NCI-H1092 treated with DMSO at 0.1 percent for 48 hours (cell line): Measurements from ENCODE around the gene BZW1.

Source experiments
- DNase-seq: peaks from one replicate; lab custom pipeline; 2025; lab: John Stamatoyannopoulos, UW

Gene BZW1

DNA sequence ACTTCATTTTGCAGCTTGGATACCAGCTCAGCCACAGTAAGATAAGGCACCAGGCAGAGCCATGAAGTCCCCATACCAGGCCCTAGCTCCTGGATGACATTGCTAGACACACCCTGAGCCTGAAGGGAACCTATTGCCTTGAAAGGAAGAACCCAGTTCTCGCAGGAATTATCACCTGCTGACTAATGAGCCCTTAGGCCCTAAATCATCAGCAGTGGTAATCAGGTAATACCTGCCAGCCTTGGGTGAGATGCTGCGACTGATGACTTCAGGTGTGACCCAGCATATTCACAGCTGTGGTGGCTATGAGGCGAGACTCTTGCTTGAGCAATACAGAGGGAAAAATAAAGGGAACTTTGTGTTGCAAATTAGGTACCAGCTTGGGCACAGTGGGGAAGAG, 27.8 kb downstream of the BZW1 start:
- no peak for DNase-seq

GRCh38 chr2:200843993-200844948, 32.6 kb downstream of the BZW1 start:
- DNase-seq, result no peak

DNA sequence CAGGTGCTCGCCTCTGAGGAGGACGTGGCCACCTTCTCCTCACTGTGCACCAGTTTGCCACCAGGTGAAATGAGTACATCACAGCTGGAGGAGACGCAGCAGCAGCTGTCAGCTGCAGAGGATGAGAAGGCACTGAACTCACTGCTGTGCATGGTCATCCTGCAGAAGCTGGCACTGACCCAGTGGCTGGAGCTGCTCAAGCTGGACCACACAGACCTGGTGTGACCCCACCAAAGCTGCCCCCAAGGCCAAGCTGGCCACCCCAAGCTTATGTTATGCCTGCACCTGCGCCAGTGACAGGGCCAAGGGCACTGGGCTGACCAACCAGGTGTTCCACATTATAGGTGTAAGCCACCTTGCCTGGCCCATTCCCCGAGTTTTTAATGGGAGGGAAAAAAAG, 33.5 kb downstream of the BZW1 start:
- no peak for DNase-seq

- DNase-seq, result no peak
Observed at GRCh38 chr2:200845669-200846325, 34.1 kb downstream of the BZW1 start.

GRCh38 chr2:200847269-200847668, 35.6 kb downstream of the BZW1 start:
- no peak for DNase-seq

GRCh38 chr2:200847939-200848338, 36.2 kb downstream of the BZW1 start:
- DNase-seq, result no peak

GRCh38 chr2:200850512-200851256, 39.0 kb downstream of the BZW1 start:
- no peak for DNase-seq

GRCh38 chr2:200851398-200852248, 39.9 kb downstream of the BZW1 start:
- DNase-seq, result no peak

DNA sequence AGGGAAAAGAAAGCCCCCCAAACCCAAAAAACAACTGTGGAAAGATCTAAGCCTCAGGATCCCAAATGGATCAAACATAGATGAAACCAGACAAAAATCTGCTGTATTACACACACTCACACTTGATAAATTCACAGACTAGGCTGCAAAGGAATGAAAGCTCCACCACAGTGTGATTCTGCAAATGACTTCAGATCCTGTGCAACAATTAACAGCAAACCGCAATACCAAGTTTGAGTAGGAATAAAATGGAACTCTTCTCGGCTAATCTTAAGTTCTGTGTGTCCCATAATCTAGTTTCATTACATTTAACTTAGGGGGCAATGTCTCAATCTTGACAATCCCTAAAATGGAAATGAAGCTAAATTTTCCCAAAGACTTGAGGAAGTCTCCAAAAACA, 40.9 kb downstream of the BZW1 start:
- no peak for DNase-seq

- no peak for DNase-seq
Observed at GRCh38 chr2:200856806-200857205, 45.1 kb downstream of the BZW1 start.

GRCh38 chr2:200860092-200860795, 48.5 kb downstream of the BZW1 start:
- no peak for DNase-seq

DNA sequence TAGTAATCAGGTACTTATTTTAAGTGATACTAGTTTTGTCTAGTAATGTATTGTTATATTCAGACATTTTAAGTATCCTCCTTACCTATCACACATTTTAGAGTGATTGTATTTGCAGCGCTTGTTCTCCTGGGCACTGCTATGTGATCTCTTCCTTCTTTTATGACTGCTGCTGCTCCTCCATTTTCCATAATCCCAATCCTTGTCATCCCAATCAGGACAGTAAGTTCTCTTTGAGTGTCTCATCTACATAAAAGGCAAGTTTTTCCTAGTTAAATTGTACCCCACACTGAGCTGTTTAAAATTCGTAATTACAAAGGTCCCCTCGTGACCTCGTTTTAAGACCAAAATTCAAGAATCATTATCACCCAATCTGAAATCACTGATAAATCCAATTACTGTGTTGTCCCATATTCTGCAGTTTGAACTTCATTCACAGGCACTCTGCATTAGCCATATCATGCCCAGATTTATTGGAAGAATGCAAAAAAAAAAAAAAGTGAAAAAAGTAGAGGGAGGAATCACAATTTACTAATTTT, 50.0 kb downstream of the BZW1 start:
- DNase-seq, result no peak

- DNase-seq, result peak; percentile 1
Observed at GRCh38 chr2:200862532-200863000, 50.9 kb downstream of the BZW1 start.

GRCh38 chr2:200863782-200864175, 52.1 kb downstream of the BZW1 start:
- peak; percentile 13 for DNase-seq

DNA sequence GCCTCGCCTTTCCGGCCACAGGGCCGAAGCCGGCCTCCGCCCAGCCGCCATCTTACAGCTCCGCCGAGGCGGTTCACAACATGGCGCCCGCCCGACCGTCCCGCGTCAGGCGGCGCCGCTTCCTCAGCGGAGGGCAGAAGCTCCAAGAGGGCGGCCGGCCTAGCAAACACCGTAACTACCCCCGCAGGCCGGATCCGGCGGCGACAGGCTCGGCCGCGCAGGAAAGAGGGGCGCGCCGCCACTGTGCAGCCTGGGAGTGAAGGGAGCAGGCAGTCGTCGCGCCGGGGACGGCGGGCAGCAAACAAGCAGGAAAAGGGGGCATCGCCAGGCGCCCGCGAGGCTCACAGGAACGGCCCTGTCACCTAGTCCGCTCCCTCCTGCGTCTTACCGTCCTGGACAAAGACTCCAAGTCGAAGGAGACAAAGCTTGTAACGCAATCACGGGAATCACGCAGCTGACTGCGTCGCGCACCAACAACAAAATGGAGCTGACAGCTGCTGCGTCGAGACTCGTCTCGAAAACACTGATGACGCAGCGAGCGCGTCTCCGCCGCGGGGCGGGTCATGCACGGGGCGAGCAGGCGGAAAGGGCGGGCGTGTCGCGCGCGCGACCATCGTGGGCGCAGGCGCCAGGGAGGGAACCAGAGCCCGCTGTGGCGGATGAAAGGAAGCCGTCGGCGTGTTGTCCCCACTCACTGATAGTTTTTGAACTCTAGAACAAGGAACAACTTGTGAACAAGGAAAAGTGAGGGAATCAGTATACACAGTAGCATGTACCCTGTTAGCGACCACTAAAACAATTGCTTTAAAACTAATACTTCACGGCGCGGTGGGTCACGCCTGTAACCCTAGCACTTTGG, 52.7 kb downstream of the BZW1 start, which contains the start of gene CLK1:
Gene CLK1 (minus strand): TSS at position 483 of the 859 bp plus-strand sequence. CDS start 2,796 bp downstream, outside the sequence.
- peak; percentile 79 for DNase-seq

DNA sequence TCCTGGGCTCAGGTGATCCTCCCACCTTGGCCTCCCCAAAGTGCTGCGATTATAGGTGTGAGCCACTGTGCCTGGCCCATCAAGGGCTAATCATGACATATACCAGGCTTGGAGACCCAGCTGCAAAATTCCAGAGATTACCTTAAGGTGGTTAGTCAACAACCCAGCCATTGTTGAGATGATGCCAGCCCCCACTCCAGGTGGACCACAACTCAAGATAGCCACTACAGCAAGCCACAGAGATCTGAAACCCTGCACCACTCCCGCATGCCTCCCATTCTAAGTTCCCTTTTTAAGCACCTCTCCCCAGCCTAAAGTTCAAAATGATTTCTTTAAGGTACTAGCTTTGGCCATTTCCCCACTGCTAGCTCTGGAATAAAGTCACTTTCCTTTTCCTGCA, 57.3 kb downstream of the BZW1 start:
- no peak for DNase-seq

GRCh38 chr2:200871151-200871550, 59.4 kb downstream of the BZW1 start:
- no peak for DNase-seq

DNA sequence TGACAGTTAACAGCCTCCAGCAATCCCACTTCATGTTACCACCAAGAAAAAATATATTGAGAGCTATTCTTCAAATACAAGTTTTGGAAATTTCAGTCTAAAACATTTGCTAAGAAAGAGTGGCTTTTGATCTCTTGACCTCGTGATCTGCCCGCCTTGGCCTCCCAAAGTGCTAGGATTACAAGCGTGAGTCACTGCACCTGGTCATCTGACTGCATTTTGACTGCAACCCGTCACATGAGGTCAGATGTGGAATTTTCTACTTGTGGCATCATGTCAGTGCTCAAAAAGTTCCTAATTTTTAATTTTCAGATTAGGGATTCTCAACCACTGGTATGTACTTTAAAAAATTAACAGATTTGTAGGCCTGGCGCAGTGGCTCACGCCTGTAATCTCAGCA, 61.9 kb downstream of the BZW1 start:
- no peak for DNase-seq
